Smooth muscle cell (in vitro differentiated cells): ENCODE measurements around the gene NSA2. TPM values are rescaled to one million over a fixed set of nuclear protein-coding genes. Genes with fewer than 3 reads are reported as not detected.

ENCODE experiments used
- DNase-seq: peaks from one replicate; lab custom pipeline; 2025; ENCODE audit not compliant: unreplicated experiment; lab: John Stamatoyannopoulos, UW
- H2AFZ ChIP-seq: fragments of 200-600 bp; sonication (generic); 2 replicates; pipeline ENCODE4 v1.6.0; 2016; ENCODE audit warnings: antibody characterized with exemption, low read depth, mild to moderate bottlenecking
- H3F3A ChIP-seq: fragments of 200-600 bp; sonication (generic); 2 replicates; pipeline ENCODE4 v1.6.0; 2017; ENCODE audit warnings: antibody characterized with exemption, low read depth
- H3K27ac ChIP-seq: fragments of 200-600 bp; sonication (generic); 2 replicates; pipeline ENCODE4 v1.5.1; 2016; ENCODE audit warnings: low read depth, mild to moderate bottlenecking
- H3K27me3 ChIP-seq: fragments of 200-600 bp; sonication (generic); 2 replicates; pipeline ENCODE4 v1.6.1; 2016; ENCODE audit warnings: low read depth, mild to moderate bottlenecking
- H3K36me3 ChIP-seq: fragments of 200-600 bp; sonication (generic); 2 replicates; pipeline ENCODE4 v1.5.1; 2016; ENCODE audit warnings: low read depth
- H3K4me1 ChIP-seq: fragments of 200-600 bp; sonication (generic); 2 replicates; pipeline ENCODE4 v1.5.1; 2016; ENCODE audit warnings: low read depth
- H3K4me2 ChIP-seq: fragments of 200-600 bp; sonication (generic); 2 replicates; pipeline ENCODE4 v1.6.0; 2016; ENCODE audit warnings: mild to moderate bottlenecking
- H3K4me3 ChIP-seq: fragments of 200-600 bp; sonication (generic); 2 replicates; pipeline ENCODE4 v1.5.1; 2016; ENCODE audit warnings: mild to moderate bottlenecking
- H3K79me2 ChIP-seq: fragments of 200-600 bp; sonication (generic); 2 replicates; pipeline ENCODE4 v1.6.0; 2016; ENCODE audit warnings: low read depth, mild to moderate bottlenecking
- H3K9ac ChIP-seq: fragments of 200-600 bp; sonication (generic); 2 replicates; pipeline ENCODE4 v1.6.0; 2016; ENCODE audit warnings: low read depth
- H3K9me3 ChIP-seq: fragments of 200-600 bp; sonication (generic); replicated peaks from 2 replicates; pipeline ENCODE4 v1.5.1; 2016; ENCODE audit warnings: low read depth
- H4K20me1 ChIP-seq: fragments of 200-600 bp; sonication (generic); 2 replicates; pipeline ENCODE4 v1.6.0; 2016; ENCODE audit warnings: low read depth
- CTCF ChIP-seq: fragments of 200-600 bp; sonication (generic); IDR thresholded peaks from 2 replicates; pipeline ENCODE4 v1.5.1; 2017; ENCODE audit warnings: borderline replicate concordance, mild to moderate bottlenecking, antibody characterized with exemption; ENCODE audit not compliant: insufficient read depth, poor library complexity, severe bottlenecking
- WGBS: methylation state at CpG from one replicate; pipeline ENCODE4 v1.1.7; 2016; ENCODE audit warnings: low lambda C conversion rate; 5-methylcytosine and 5-hydroxymethylcytosine counted together
- polyA plus RNA-seq: library from polyadenylated mRNA; unstranded; fragments of >200 nt; fragmentation: Nextera tagmentation; extraction: Ambion mirVana; gene quantifications from 2 replicates; pipeline ENCODE4 v1.2.1, GENCODE V29; 2016
- total RNA-seq: library from RNA; depleted of rRNA; stranded (reverse); fragments of >200 nt; gene quantifications from 2 replicates; pipeline ENCODE4 v1.2.3, GENCODE V29; 2014

Gene NSA2
- total and polyA plus RNA-seq, 2 experiments from 2014 or later = 43.6 to 65.2 TPM

DNA sequence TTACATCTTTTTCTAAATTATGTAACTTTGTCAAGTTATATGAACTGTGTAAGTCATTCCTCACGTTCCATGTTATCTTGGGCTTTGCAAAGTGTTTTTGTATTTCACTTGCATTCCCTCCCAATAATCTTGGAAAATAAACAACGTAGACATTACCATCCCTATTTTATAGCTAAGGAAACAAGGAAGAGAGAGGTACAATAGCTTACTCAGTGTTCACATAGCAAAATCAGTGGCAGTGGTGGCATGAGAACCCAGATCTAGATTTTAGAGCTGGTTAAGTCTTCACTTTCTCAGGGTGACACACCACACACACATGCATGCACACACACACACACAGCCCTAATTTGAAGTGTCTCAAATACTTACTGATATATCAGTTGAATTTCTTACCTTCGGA is 34.1 kb downstream of the NSA2 start:
- Histone ChIP-seq H3K9ac (no peak overlapping the region), H3K4me2 (no peak overlapping the region), H3K4me1 (no peaks in the 10 kb centered on the region), H3K4me3 (no peak overlapping the region), H4K20me1 (no peaks in the 10 kb centered on the region), H3K27me3 (no peaks in the 10 kb centered on the region), H3K27ac (no peak overlapping the region), H3K36me3 (no peaks in the 10 kb centered on the region), H2AFZ (no peak overlapping the region), H3F3A (no peaks in the 10 kb centered on the region), H3K9me3 (no peaks in the 10 kb centered on the region), H3K79me2 (peaks cover 2% of the 10 kb centered on the region)
- no peak for DNase-seq
- 86% methylated on average over 3 of the region's 3 CpGs for WGBS
- no peak for TF ChIP-seq CTCF

DNA sequence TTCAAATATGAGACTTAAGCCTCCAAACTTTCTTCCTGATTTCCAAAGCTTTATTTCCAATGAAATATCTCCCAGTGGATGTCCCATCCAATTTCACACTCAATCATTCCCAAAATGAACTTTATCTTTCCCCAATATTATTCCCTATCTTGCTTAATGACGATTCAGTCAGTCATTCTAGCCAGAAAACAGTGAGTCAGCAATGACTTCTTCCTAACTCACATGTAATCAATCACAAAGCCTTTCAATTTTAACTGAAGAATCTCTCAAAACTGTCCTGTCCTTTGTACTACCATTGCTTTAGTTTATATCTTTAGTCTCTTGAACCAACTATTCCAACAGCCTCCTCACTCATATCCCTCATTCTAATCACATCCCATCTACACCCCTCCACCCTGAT is 34.9 kb downstream of the NSA2 start:
- H3K4me2 ChIP-seq = no peak overlapping the region
- no peaks in the 10 kb centered on the region for H3K27me3 ChIP-seq
- H3F3A ChIP-seq = no peaks in the 10 kb centered on the region
- H2AFZ ChIP-seq = no peak overlapping the region
- H3K9ac ChIP-seq = no peak overlapping the region
- H3K79me2 ChIP-seq = peaks cover 3% of the 10 kb centered on the region
- no peak overlapping the region for H3K27ac ChIP-seq
- DNase-seq = no peak
- no peaks in the 10 kb centered on the region for H3K9me3 ChIP-seq
- H3K36me3 ChIP-seq = no peaks in the 10 kb centered on the region
- H4K20me1 ChIP-seq = no peaks in the 10 kb centered on the region
- WGBS = 50% methylated on average over 1 of the region's 1 CpG
- H3K4me1 ChIP-seq = no peaks in the 10 kb centered on the region
- H3K4me3 ChIP-seq = no peak overlapping the region
- no peak for TF ChIP-seq CTCF

DNA sequence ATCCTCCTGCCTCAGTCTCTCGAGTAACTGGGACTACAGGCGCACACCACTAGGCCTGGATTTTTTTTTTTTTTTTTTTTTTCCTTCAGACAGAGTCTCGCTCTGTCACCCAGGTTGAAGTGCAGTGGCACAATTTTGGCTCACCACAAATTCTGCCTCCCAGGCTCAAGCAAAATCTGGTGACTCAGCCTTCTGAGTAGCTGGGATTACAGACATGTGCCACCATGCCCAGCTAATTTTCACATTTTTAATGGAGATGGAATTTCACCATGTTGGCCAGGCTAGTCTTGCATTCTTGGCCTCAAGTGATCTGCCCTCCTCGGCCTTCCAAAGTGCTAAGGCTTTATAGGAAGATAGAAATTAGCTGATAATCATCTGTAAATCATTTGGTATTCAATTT is 43.9 kb downstream of the NSA2 start:
- no peak overlapping the region for H3K4me3 ChIP-seq
- no peaks in the 10 kb centered on the region for H3F3A ChIP-seq
- WGBS = 82% methylated on average over 4 of the region's 4 CpGs
- H3K4me1 ChIP-seq = no peaks in the 10 kb centered on the region
- H3K27ac ChIP-seq = no peak overlapping the region
- no peak overlapping the region for H2AFZ ChIP-seq
- no peak for TF ChIP-seq CTCF
- no peaks in the 10 kb centered on the region for H4K20me1 ChIP-seq
- no peaks in the 10 kb centered on the region for H3K9me3 ChIP-seq
- H3K9ac ChIP-seq = no peak overlapping the region
- DNase-seq = no peak
- no peak overlapping the region for H3K4me2 ChIP-seq
- H3K27me3 ChIP-seq = no peaks in the 10 kb centered on the region
- peaks cover 3% of the 10 kb centered on the region for H3K79me2 ChIP-seq
- H3K36me3 ChIP-seq = no peaks in the 10 kb centered on the region

GRCh38 chr5:74816875-74817274 is 49.8 kb downstream of the NSA2 start:
- Histone ChIP-seq H3K79me2 (no peaks in the 10 kb centered on the region), H3K4me3 (no peak overlapping the region), H3K4me1 (no peaks in the 10 kb centered on the region), H3K4me2 (no peak overlapping the region), H2AFZ (no peak overlapping the region), H3K27me3 (no peaks in the 10 kb centered on the region), H3K9ac (no peak overlapping the region), H3K27ac (no peak overlapping the region), H3F3A (no peaks in the 10 kb centered on the region), H4K20me1 (no peaks in the 10 kb centered on the region), H3K36me3 (no peaks in the 10 kb centered on the region), H3K9me3 (no peaks in the 10 kb centered on the region)
- 39% methylated on average over 1 of the region's 1 CpG for WGBS
- TF ChIP-seq CTCF = no peak
- no peak for DNase-seq
